ENCODE results near the gene TLR10. TPM values are rescaled to one million over a fixed set of nuclear protein-coding genes. Genes with fewer than 3 reads are reported as not detected.
"Not testable (repeated sequence)": the region's sequence is repeated elsewhere in the genome, so short reads cannot be mapped to it uniquely, and the experiment has no call there.

TLR10 gene
- total RNA-seq, 1 experiment from 2014 or later, result not detected

DNA sequence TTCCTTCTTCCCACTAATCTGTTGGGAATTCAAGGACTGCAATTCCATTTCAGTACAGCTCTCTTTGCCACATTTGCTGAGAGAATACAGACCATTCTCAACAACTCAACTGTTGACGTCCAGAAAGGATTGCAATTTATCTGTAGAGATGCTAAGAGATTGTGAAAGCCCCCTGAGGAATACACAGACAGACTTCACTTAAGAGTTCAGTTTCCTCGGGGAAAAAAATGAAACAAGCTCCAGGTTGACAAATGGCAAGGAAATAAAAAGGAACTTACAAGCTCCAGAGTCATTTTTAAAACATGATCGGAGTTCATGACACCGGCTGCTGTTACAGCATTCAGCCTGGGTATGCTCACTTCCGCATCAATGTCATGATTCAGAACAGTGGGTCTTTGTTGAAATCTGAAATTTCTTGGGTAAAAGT is 13.8 kb downstream of the TLR10 start:
- no peaks in the 10 kb centered on the region for H3K27me3 ChIP-seq (replicated peaks)
- no peak overlapping the region for H3K27ac ChIP-seq
- H3K4me3 ChIP-seq, result no peak overlapping the region
- no peak for DNase-seq (ENCODE audit: low read depth in 1 of 2, low spot score in 2 of 2)
- H3K9me3 ChIP-seq (replicated peaks), result no peaks in the 10 kb centered on the region
- no peaks in the 10 kb centered on the region for H3K36me3 ChIP-seq
- no peaks in the 10 kb centered on the region for H3K4me1 ChIP-seq (replicated peaks)

DNA sequence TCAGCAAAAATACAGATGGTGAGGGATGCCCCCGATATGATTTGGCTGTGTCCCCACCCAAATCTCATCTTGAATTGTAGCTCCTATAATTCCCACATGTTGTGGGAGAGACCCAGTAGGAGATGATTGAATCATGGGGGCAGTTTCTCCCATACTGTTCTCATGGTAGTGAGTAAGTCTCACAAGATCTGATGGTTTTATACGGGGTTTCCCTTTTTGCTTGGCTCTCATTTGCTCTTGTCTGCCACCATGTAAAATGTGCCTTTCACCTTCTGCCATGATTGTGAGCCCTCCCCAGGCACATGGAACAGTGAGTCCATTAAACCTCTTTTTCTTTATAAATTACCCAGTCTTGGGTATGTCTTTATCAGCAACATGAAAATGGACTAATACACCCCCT is 15.8 kb downstream of the TLR10 start:
- not testable (repeated sequence) for H3K36me3 ChIP-seq; H3K9me3 ChIP-seq (replicated peaks); H3K27ac ChIP-seq; H3K4me1 ChIP-seq (replicated peaks); H3K4me3 ChIP-seq; H3K27me3 ChIP-seq (replicated peaks); DNase-seq (ENCODE audit: low read depth in 1 of 2, low spot score in 2 of 2)

DNA sequence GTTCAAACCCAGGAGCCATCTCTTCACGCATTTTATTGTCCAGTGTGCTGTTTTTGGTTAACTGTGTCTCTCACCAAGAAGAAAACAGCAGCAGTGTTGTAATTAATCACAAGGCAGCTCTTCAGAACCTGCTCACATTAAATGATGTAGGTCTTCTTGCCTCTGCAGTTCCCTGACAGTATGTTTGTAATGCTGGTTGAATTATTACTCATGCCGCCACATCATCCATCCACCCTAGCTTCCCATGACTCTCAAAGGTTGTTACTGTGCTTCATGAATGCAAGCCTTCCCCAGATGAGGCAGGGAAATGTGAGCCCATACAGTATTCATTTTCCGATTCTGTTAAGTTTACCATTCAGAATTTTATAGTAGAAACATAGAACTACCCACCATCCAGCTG is 17.4 kb downstream of the TLR10 start:
- no peaks in the 10 kb centered on the region for H3K36me3 ChIP-seq
- no peak overlapping the region for H3K4me3 ChIP-seq
- no peaks in the 10 kb centered on the region for H3K4me1 ChIP-seq (replicated peaks)
- H3K9me3 ChIP-seq (replicated peaks), result no peaks in the 10 kb centered on the region
- H3K27ac ChIP-seq, result no peak overlapping the region
- no peak for DNase-seq (ENCODE audit: low read depth in 1 of 2, low spot score in 2 of 2)
- H3K27me3 ChIP-seq (replicated peaks), result no peaks in the 10 kb centered on the region

DNA sequence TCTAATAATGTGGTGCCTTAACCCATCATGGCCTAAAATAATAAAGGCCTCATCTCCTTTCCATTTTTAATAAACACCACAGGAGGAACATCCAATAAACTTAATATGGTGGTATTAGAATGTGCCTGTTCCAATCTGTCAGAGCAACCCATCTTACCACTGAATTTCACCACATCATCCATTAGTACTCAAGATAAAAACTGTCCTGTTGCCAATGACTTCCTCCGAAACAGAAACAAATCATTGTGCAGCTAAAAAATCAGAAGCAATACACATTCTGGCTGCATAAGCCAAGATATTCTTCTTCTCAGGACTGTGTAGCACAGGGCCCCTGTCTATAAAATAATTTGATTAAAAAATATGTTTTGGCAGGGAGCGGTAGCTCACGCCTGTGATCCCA is 18.5 kb downstream of the TLR10 start:
- DNase-seq (ENCODE audit: low read depth in 1 of 2, low spot score in 2 of 2), result no peak
- H3K27ac ChIP-seq, result no peak overlapping the region
- no peaks in the 10 kb centered on the region for H3K9me3 ChIP-seq (replicated peaks)
- peaks cover 2% of the 10 kb centered on the region; the same call in 1 of the 2 replicates for H3K4me1 ChIP-seq (replicated peaks)
- H3K36me3 ChIP-seq, result no peaks in the 10 kb centered on the region
- H3K4me3 ChIP-seq, result no peak overlapping the region
- H3K27me3 ChIP-seq (replicated peaks), result no peaks in the 10 kb centered on the region

DNA sequence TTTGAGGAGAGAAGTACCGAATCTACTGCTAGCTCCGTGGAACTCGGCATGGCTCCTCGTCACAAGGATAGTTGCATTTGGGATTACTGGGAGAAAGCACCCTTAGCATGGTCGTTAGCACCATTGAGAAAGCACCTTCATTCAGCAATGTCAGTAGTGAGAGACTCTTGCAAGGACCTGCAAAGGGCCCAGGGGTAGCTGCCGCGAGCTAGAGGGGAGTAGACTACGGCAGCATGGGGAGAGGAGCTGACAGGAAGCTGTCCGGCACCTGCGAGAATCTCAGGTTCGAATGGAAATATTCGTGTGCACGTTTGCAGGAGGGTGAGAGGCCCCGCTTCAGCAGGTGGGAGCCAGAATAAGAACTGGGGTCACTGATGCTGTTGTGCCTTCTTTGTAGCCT is 20.2 kb downstream of the TLR10 start:
- Histone ChIP-seq H3K4me3 (no peak overlapping the region), H3K27me3 (replicated peaks) (no peaks in the 10 kb centered on the region), H3K4me1 (replicated peaks) (peaks cover 3% of the 10 kb centered on the region; the same call in 1 of the 2 replicates), H3K36me3 (no peaks in the 10 kb centered on the region), H3K27ac (no peak overlapping the region), H3K9me3 (replicated peaks) (no peaks in the 10 kb centered on the region)
- DNase-seq (ENCODE audit: low read depth in 1 of 2, low spot score in 2 of 2), result no peak

DNA sequence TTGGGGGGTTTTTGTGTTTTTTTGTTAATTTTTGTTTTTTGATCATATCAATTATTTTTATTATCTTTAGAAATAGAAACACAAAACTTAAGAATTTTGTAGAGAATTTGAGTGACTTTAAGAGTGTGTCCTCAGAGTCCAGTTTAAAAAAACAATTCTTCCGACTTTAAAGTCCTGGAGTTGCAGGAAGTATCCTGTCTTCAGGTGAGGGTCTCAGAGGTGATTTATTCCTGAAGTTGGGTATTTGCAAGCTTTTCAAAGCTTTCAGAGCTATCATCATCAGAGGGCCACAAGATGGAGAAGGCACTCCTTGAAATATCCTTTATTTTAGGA is 23.0 kb downstream of the TLR10 start:
- H3K4me1 ChIP-seq (replicated peaks), result peaks cover 3% of the 10 kb centered on the region; the same call in 1 of the 2 replicates
- H3K36me3 ChIP-seq, result no peaks in the 10 kb centered on the region
- H3K27me3 ChIP-seq (replicated peaks), result no peaks in the 10 kb centered on the region
- no peaks in the 10 kb centered on the region for H3K9me3 ChIP-seq (replicated peaks)
- no peak for DNase-seq (ENCODE audit: low read depth in 1 of 2, low spot score in 2 of 2)
- no peak overlapping the region for H3K4me3 ChIP-seq
- H3K27ac ChIP-seq, result no peak overlapping the region

DNA sequence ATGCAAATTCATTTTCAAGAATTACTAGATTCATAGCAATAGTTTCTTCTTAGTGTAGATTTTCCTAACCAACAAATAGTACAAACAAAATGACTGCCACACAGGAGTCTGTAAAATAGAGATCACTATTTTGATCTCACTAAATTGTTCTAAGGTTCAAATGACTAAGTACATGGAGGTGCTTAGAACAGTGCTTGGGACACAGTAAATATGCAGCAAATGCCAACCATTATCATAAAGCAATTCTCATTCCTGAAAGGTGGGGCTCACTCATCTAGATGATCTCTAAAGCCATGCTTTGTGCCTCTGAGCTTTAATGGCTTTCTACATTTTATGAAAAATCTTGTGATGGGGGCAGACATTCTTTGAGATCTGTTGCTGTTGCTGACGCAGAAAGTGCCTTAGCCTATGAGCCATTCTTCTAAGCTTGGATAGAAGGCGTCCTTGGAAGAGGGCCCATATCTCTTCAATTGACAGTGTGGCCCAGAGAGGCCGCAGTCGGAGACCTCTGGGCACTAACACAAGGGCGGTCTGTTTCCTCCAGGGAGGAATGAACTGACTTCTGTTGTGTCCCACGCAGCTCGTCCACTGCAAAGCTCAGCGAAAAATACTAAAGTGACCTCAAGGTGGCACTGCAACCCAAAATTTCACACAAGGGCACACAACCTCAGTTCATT is 23.5 kb downstream of the TLR10 start:
- DNase-seq (ENCODE audit: low read depth in 1 of 2, low spot score in 2 of 2), result peak; percentile 15 to 45
- Histone ChIP-seq H3K9me3 (replicated peaks) (no peaks in the 10 kb centered on the region), H3K27ac (no peak overlapping the region), H3K4me1 (replicated peaks) (peaks cover 3% of the 10 kb centered on the region; the same call in 1 of the 2 replicates), H3K27me3 (replicated peaks) (no peaks in the 10 kb centered on the region), H3K36me3 (no peaks in the 10 kb centered on the region), H3K4me3 (no peak overlapping the region)

DNA sequence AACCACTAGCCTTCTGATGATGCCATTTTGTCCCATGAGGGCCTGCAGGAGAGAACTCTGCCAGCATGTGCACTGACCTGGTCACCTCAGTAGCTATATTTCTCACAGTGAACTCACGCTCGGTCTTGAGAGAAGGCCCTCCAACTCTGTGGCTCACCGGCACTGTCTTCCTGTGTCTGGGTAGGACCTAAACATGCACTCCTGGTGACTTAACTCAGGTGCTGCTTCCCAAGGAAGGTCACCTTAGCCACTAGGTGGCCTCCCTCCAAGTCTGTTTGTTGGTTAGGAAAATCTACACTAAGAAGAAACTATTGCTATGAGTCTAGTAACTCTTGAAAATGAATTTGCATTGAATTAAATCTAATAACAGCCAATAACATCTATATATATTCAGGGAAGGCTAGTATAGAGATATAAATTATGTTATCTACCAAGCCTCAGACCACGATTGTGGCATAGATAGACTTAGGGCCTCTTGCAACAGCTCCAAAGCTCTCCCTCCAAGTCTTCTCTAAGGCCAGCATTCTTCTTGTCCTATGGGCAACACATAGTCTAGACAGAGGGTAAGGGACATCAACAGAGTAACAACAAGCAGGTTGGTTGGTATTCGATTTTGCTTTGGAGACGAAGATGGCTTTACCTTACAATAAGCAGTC is 24.7 kb downstream of the TLR10 start:
- no peak for DNase-seq (ENCODE audit: low read depth in 1 of 2, low spot score in 2 of 2)
- H3K9me3 ChIP-seq (replicated peaks), result no peaks in the 10 kb centered on the region

DNA sequence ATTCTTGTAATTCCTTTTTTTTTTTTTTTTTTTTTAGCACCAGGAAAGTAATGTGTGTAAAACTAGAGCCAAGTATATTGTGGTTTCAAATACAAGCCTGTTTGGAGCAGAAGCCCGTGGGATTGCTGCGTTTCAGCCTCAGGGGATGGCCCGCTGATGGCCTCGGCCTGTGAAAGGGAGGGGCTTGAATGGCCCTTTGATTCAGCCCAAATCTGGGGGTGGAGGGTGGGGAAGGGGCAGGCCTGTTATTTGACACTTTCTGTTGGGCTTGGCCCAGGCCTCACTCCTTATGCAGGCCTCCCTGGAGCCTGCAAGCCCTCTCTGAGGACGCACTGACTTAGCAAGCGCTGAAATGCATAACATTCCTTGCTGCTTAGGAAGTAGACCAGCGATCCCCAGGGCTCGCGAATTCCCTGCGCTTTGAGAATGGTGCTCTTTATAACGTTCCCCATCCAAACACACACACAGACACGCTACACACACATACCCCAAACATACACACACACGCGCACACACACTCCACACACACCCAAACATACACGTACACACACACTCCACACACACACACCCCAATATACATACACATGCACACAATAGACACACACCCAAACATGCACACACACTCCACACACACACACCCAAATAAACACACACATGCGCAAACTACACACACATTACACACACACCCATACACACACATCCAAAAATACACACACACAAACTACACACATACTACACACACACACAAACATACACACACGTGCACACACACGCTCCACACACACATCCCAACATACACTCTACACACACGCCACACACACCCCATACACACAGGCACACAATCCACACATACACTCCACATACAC is 29.6 kb downstream of the TLR10 start:
- no peaks in the 10 kb centered on the region for H3K27me3 ChIP-seq (replicated peaks)
- no peaks in the 10 kb centered on the region for H3K9me3 ChIP-seq (replicated peaks)
- peak; percentile 72 to 81 for DNase-seq (ENCODE audit: low read depth in 1 of 2, low spot score in 2 of 2)
- no peak overlapping the region for H3K4me3 ChIP-seq
- peak overlapping the region; percentile 65 for H3K27ac ChIP-seq
- H3K36me3 ChIP-seq, result no peaks in the 10 kb centered on the region
- peaks cover 21% of the 10 kb centered on the region for H3K4me1 ChIP-seq (replicated peaks)

More for the DNA sequence above, 24.7 kb downstream of the TLR10 start:
- Histone ChIP-seq H3K36me3 (no peaks in the 10 kb centered on the region), H3K27me3 (replicated peaks) (no peaks in the 10 kb centered on the region), H3K4me3 (no peak overlapping the region), H3K4me1 (replicated peaks) (peaks cover 11% of the 10 kb centered on the region), H3K27ac (no peak overlapping the region)

DNA sequence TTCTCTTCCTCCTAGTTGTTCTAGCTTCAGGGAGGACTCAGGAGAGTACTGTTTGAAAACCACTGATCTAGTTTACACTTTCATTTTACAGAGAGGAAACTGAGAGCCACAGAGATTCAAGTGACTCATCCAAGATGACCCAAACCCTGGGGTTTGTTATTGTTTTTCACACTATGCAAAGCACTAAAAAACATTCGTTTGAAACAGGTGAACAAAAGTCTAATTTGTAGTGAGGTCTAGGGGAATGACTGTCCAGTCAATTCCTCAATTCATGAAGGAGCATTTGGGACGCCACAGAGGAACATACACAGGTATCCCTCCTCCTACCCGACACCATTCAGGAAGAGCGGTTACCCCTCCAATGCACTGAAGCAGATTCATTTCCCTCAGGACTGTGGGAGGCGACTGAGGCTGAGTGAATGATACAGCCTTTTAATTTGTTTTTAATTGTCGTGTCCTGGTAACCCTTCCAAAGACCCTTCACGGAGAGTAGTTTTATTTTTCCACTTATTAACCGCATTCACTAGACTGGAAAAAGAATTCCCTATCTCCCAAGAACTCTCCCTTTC is 30.3 kb downstream of the TLR10 start:
- Histone ChIP-seq H3K27ac (peak overlapping the region; percentile 65), H3K4me1 (replicated peaks) (peaks cover 21% of the 10 kb centered on the region), H3K36me3 (no peaks in the 10 kb centered on the region), H3K4me3 (no peak overlapping the region), H3K9me3 (replicated peaks) (no peaks in the 10 kb centered on the region), H3K27me3 (replicated peaks) (no peaks in the 10 kb centered on the region)
- DNase-seq (ENCODE audit: low read depth in 1 of 2, low spot score in 2 of 2), result peak in 1 of 2 experiments; percentile 43

DNA sequence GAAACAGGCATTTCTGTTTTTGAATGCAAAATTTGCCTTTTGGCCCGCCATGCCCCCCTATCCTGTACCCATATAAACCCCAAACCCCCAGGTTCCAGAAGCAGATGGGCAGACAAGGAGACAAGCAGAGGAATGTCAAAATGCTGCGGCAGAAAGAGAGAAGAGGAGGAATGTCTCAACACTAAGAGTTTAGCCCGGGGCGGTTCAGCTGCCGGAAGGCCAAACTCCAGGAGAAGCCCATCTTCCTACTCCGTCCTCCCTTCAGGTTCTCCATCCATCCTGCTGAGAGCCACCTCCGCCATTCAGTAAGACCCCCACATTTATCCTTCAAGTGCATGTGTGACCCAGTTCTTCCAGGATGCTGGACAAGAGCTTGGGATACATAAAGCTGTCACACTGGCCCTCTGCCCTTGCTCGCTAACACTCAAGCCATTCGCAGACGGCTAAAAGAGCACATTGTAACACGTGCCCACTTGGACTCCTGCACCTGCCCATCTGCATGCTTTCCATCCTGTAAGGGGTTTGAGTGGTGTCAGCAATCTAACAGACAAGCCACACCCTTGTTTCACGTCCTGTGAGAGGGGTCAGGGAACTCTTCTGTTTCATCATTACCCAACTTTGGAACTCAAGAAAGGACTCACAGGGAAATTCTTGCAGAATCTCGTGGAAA is 31.3 kb downstream of the TLR10 start:
- Histone ChIP-seq H3K4me3 (no peak overlapping the region), H3K27ac (no peak overlapping the region), H3K4me1 (replicated peaks) (peaks cover 21% of the 10 kb centered on the region), H3K27me3 (replicated peaks) (no peaks in the 10 kb centered on the region), H3K36me3 (no peaks in the 10 kb centered on the region), H3K9me3 (replicated peaks) (no peaks in the 10 kb centered on the region)
- DNase-seq (ENCODE audit: low read depth in 1 of 2, low spot score in 2 of 2), result no peak

DNA sequence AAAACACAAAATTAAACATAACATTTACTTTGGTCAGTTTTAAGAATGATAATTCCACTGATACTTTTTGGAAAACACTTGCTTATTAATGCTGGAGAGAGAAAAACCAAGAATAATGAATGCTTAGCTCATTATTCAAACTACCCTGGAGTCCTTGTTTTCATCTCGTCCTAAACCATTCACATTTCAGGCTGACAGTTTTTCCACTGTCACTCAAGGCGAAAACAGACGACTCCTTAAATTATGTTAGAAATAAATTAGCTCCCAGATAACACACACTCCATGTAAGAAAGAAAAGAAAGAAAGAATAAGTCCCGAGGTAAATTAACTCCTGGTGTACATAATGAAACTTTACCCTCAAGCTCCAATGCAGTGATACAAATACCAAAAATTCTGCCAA is 33.5 kb downstream of the TLR10 start:
- Histone ChIP-seq H3K27me3 (replicated peaks) (no peaks in the 10 kb centered on the region), H3K36me3 (no peaks in the 10 kb centered on the region), H3K27ac (no peak overlapping the region), H3K9me3 (replicated peaks) (no peaks in the 10 kb centered on the region), H3K4me3 (no peak overlapping the region), H3K4me1 (replicated peaks) (peaks cover 21% of the 10 kb centered on the region)
- no peak for DNase-seq (ENCODE audit: low read depth in 1 of 2, low spot score in 2 of 2)

DNA sequence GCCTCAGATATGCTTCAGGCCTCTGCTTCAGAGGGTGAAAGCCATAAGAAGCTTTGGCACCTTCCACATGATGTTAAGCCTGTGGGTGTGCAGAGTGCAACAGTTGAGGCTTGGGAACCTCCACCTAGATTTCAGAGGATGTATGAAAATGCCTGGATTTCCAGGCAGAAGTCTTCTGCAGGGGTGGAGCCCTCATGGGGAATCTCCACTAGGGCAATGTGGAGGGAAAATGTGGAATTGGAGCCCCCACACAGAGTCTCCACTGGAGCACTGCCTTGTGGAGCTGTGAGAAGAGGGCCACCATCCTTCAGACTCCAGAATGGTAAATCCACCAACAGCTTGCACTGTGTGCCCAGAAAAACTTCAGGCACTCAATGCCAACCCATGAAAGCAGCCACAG is 35.2 kb downstream of the TLR10 start:
- H3K4me3 ChIP-seq, result no peak overlapping the region
- H3K4me1 ChIP-seq (replicated peaks), result peaks cover 11% of the 10 kb centered on the region
- H3K27me3 ChIP-seq (replicated peaks), result no peaks in the 10 kb centered on the region
- no peak overlapping the region for H3K27ac ChIP-seq
- no peaks in the 10 kb centered on the region for H3K36me3 ChIP-seq
- no peak for DNase-seq (ENCODE audit: low read depth in 1 of 2, low spot score in 2 of 2)
- no peaks in the 10 kb centered on the region for H3K9me3 ChIP-seq (replicated peaks)

Data from SJSA1 (cell line).